SJCRH30 (cell line): ENCODE measurements around the gene HSPA12B. TPM values are rescaled to one million over a fixed set of nuclear protein-coding genes. Genes with fewer than 3 reads are reported as not detected.

Source experiments
- DNase-seq, 2 experiments: peaks; one replicate each; pipeline ENCODE4 v3.0.0-alpha.2; 2015 to 2020
- H3K27ac ChIP-seq: fragments of 250-450 bp; sonication (Bioruptor Pico); 2 replicates; pipeline ENCODE4 v1.5.1; 2020; ENCODE audit warnings: mild to moderate bottlenecking, moderate library complexity
- H3K27me3 ChIP-seq: fragments of 250-450 bp; sonication (Bioruptor Pico); 2 replicates; pipeline ENCODE4 v1.5.1; 2020; ENCODE audit warnings: mild to moderate bottlenecking, moderate library complexity
- H3K36me3 ChIP-seq: fragments of 250-450 bp; sonication (Bioruptor Pico); 2 replicates; pipeline ENCODE4 v1.5.1; 2020; ENCODE audit warnings: mild to moderate bottlenecking, moderate library complexity
- H3K4me1 ChIP-seq: fragments of 250-450 bp; sonication (Bioruptor Pico); 2 replicates; pipeline ENCODE4 v1.5.1; 2020; ENCODE audit warnings: mild to moderate bottlenecking, moderate library complexity
- H3K4me3 ChIP-seq: fragments of 250-450 bp; sonication (Bioruptor Pico); 2 replicates; pipeline ENCODE4 v1.5.1; 2020; ENCODE audit warnings: mild to moderate bottlenecking, moderate library complexity
- H3K9me3 ChIP-seq: fragments of 250-450 bp; sonication (Bioruptor Pico); replicated peaks from 2 replicates; pipeline ENCODE4 v1.5.1; 2020; ENCODE audit warnings: mild to moderate bottlenecking, moderate library complexity
- total RNA-seq: library from RNA; depleted of rRNA; stranded (reverse); fragments of >200 nt; shearing (Covaris generic); gene quantifications from 2 replicates; pipeline ENCODE4 v1.2.3, GENCODE V29; 2014

HSPA12B gene
- total RNA-seq, 1 experiment from 2014 or later = not detected

DNA sequence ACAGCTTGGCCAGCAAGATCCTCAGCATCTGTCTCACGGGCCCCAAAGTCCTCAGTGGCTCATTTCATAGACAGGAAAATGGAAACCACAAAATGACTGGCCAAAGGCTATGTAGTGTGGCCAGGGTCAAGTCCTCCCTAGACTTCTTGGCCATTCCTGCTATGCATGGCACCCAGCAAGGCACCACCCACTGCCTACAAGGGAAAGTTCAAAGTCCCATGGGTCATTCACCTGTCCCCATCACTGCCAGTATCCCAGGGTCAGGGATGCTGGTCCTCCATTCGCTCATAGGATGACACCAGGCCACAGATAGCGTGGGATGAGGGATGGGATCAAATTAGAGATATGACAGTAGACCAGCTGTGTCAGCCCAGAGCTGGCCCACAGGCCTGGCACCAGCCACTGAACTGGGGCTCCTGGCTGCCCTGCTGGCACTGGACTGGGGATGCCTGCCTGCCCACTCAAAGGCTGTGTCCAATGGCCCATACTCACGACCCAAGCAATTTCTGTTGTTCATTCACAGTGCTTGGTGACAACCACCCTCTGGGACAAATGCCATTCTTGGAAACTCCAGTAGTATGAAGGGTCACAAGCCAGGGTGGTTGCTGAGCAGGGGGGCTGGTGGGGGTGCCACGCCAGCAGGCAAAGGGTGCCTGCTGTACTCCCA, 23.5 kb downstream of the HSPA12B start:
- DNase-seq = no peak

DNA sequence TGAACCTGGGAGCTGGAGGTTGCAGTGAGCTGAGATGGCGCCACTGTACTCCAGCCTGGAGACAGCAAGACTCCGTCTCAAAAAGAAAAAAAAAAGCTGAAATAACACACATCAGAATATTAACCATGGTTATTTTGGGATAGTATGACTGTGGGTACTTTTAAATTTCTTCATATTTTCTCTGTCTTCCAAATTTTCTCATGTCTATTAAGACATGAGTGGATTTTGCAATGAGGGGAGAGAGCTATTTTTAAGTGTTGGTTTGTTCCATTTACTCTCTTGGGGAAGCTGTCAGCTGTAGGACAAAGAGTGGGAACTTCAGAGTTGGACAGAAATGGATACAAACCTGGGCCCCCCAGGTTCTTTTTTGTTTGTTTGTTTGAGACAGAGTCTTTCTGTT, 24.8 kb downstream of the HSPA12B start:
- Histone ChIP-seq H3K4me3 (no peak overlapping the region), H3K36me3 (peaks cover 5% of the 10 kb centered on the region; the same call in 1 of the 2 replicates), H3K4me1 (no peaks in the 10 kb centered on the region), H3K27me3 (no peaks in the 10 kb centered on the region), H3K9me3 (no peaks in the 10 kb centered on the region), H3K27ac (no peak overlapping the region)
- no peak for DNase-seq

More for the DNA sequence above, 23.5 kb downstream of the HSPA12B start:
- no peak overlapping the region for H3K4me3 ChIP-seq
- H3K27ac ChIP-seq = no peak overlapping the region
- peaks cover 5% of the 10 kb centered on the region; the same call in 1 of the 2 replicates for H3K36me3 ChIP-seq
- no peaks in the 10 kb centered on the region for H3K9me3 ChIP-seq
- no peaks in the 10 kb centered on the region for H3K4me1 ChIP-seq
- no peaks in the 10 kb centered on the region for H3K27me3 ChIP-seq

DNA sequence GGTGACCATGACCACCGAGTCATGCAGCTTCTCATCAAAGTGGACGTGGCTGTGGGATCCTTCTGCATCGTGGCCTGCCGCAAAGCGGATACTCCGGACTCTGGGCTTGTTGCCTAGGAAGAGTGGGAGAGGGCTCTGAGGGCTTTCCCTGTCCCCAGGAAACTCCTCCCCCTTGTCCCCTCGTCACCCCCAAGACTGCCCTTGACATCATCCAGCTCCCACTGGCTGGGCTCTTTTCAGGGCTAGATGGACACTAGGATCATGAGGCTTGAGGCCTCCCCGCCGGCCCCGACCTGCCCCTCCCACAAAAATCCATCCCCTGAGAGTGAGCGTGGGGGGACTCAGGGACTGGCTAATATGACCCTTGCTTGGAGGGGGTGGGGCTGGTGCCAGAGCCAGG, 26.1 kb downstream of the HSPA12B start:
- Histone ChIP-seq H3K9me3 (no peaks in the 10 kb centered on the region), H3K27ac (no peak overlapping the region), H3K27me3 (no peaks in the 10 kb centered on the region), H3K4me1 (no peaks in the 10 kb centered on the region), H3K36me3 (peaks cover 5% of the 10 kb centered on the region; the same call in 1 of the 2 replicates), H3K4me3 (no peak overlapping the region)
- DNase-seq = no peak

DNA sequence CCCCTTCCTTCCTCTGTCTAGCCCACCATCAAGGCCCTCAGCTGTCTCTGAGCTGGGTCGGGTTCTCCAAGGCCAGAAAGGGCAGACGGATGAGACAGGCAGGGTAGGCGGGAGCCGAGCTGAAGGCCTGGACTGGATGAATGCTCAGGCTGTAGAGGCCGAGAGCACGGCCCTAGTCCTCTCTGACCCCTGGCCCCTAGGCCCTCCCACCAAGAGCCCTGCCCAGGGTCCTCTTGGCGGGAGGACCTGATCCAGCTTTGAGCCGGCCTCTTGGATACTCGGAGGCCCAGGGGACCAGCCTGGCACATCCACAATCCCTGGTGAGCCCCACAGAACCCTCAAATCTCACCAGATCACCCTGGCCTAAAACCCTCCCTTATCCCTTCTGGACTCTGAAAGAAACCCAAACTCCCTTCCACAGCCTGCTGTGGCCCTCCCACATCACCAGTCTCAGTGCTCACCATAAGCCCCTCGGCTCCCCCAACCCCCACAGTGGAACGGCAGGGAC, 26.9 kb downstream of the HSPA12B start:
- H3K36me3 ChIP-seq = peaks cover 5% of the 10 kb centered on the region; the same call in 1 of the 2 replicates
- H3K27me3 ChIP-seq = no peaks in the 10 kb centered on the region
- H3K4me1 ChIP-seq = no peaks in the 10 kb centered on the region
- H3K27ac ChIP-seq = no peak overlapping the region
- no peaks in the 10 kb centered on the region for H3K9me3 ChIP-seq
- no peak overlapping the region for H3K4me3 ChIP-seq
- DNase-seq = no peak

DNA sequence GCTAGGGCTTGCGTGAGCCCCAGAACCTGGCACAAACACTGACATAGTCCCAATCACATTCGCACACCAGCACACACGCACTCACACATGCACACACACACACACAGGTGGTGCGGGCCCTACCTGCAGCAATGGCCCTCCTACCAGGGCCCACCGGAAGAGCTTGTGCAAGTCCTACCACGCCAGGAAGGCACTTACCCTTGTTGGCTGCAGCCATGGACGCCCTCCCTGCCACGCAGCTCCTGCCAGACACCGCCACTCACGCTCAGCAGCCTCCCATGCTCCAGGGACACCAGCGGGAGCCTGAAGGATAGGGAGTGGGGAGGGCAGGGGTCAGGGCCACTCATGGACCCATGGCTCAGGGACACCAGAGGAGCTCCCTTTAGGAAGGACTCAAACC, 27.4 kb downstream of the HSPA12B start:
- no peak overlapping the region for H3K4me3 ChIP-seq
- peaks cover 5% of the 10 kb centered on the region; the same call in 1 of the 2 replicates for H3K36me3 ChIP-seq
- no peak overlapping the region for H3K27ac ChIP-seq
- no peaks in the 10 kb centered on the region for H3K4me1 ChIP-seq
- no peaks in the 10 kb centered on the region for H3K9me3 ChIP-seq
- no peaks in the 10 kb centered on the region for H3K27me3 ChIP-seq
- DNase-seq = no peak

DNA sequence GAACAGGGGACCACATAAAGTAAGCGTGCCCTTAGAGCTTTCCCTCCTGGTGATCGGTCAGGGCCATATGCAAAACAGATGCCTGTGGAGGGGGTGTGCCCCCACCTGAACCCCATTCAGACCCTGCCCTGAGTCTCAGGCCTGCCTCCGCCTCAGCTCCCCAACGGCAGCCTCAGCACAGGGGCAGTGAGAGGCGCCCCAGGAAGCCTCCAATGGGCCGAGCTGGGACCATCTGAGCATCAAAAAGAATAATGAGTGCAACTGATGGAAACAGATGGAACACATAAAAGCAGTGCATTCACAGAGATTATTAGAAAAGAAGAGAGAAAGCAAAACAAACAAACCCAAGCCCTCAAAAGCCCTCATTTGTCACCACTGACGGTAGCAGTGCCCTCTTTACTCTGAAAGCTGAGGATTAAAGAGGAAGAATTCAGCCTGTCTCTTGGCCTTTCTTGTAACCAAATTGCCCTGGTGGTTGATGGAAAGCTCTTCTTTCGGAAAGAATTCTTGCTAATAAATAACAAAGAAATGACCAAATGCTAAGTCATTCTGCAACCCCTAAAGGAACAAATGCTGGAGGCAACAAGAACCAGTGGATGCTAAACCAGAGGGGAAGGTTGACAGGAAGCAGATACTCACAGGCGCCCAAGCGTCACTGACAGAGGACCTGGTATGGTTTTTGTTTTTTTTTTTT, 28.3 kb downstream of the HSPA12B start:
- Histone ChIP-seq H3K4me1 (no peaks in the 10 kb centered on the region), H3K27ac (no peak overlapping the region), H3K4me3 (no peak overlapping the region), H3K27me3 (no peaks in the 10 kb centered on the region), H3K36me3 (peaks cover 5% of the 10 kb centered on the region; the same call in 1 of the 2 replicates), H3K9me3 (no peaks in the 10 kb centered on the region)
- DNase-seq = no peak

DNA sequence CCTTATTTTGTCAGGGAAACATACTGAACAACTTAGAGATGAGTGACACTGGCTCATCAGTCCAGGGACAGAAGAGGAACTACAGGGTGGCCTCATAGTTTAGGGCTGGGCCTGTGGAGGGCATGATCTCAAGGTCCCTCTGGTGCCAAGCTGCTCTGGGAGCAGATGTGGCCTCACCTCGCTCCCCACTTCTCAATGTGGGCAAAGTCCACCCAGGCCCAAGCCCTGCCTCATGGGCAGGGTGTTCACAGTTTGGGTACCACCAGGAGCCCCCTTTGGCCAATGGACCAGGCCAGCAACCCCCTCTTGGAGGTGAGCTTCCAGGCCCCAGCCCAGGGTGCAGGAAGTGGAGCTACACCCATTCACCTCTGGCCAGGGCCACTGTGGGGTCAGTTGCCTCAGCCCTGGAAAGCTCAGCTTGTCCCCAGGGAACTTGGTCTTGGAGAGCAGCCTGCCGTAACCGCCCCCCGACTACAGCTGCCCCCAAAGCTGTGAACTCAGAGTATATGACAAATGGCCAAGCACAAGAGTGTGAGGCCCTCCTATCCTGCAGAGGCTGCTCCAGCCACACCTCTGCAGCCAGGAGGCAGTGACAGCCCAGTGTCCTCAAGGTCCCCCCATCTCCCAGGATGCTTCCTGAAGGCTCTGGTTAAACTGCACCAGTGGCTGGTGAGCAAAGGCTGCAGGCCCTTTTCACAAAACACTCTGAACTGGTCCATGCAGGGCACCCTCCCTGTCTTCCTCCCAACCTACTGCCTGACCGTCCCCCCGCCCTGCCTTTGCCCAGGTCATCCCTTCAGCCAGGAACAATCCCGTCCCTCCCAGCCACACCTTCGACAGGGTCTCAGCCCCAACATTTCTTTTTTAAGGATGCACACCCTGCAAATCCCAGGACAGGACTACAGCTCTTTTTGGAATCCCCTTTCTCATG, 31.5 kb downstream of the HSPA12B start:
- no peak for DNase-seq
- H3K27me3 ChIP-seq = no peaks in the 10 kb centered on the region
- no peaks in the 10 kb centered on the region for H3K36me3 ChIP-seq
- H3K4me3 ChIP-seq = no peak overlapping the region
- no peaks in the 10 kb centered on the region for H3K4me1 ChIP-seq
- no peak overlapping the region for H3K27ac ChIP-seq
- no peaks in the 10 kb centered on the region for H3K9me3 ChIP-seq

DNA sequence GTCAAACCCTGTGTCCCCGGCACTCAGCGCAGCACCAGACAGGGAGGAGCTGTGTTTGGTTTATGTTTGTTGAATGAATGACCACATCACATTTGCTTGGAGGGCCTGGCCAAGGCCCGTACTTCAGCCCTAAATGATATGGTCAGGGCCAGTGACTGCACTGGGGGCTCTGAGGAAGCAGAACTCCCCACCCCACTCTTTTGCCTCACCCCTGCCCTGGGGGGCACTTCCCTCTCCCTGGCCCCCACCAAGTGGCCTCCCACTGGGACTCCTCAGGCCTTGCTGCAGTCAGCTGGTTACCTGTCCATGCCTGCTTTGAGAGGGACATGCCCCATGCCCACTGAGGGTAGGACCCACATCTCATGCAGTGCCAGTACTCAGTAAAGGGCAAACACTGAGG, 32.2 kb downstream of the HSPA12B start:
- no peak for DNase-seq
- Histone ChIP-seq H3K4me1 (no peaks in the 10 kb centered on the region), H3K36me3 (no peaks in the 10 kb centered on the region), H3K27me3 (no peaks in the 10 kb centered on the region), H3K27ac (no peak overlapping the region), H3K4me3 (no peak overlapping the region), H3K9me3 (no peaks in the 10 kb centered on the region)

DNA sequence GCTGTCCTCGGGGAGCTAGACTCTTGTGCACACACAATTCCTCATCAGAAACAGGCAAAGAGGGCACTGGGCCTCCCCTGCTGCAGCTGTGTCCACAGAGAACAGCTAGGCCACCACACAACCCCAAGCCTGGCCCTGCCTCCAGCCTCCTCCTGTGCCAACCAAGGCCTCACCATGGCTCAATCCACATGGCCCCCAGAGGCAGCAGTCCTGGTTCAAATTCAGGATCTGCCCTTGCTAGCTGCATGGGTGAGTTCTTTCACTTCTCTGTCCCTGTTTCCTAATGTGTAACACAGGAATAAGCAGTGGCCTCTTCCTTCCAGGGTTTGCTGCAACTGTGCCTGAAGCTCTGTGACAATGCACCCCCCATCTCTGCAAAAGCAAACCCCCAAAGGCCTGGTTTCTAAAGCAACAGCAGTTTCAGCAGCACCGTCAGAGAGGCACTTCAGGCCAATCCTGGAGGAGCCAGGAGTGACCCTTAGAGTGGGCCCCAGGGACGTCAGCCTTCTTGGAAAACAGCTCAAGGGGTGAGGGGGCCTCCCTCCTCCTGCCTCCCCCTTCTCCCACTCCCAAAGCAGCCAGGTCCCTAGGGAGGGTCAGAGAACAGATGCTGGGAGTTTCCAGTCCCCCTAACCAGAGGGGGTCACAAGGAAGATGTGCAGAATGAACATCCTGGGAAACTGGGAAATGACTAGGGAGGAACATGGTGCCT, 32.8 kb downstream of the HSPA12B start:
- no peaks in the 10 kb centered on the region for H3K4me1 ChIP-seq
- no peak for DNase-seq

DNA sequence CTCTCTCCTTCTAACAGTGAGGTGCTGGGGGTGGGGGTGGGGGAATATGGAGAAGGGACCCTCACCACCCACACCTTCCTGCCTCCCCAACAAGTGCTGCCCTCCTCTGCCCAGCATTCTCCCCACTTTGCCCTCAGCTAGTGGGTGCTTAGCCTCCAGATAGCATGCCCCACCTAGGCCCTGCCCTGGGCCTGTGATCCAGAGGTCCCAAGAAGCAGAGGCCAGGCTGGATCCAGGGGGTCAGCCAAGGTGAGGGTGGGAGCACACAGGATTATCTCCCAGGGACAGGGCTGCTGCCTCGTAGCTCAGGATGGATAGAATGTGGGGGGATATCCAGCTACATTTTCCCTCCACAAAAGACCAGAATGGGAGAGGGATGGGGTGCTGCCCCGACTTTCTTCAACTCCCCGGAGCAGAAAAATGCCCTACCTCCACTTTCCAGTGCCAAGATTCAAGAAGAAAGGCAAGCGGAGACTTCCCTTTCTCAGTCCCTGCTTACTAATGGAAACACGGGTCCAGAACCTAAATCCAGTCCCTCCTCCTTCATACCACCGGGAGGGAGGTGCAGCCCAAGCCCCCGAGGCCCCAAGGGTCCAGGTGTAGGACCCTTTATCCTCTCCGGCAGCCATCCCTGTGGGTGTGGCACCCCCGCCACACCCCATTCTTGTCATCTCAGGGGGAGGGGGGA, 34.1 kb downstream of the HSPA12B start:
- no peaks in the 10 kb centered on the region for H3K36me3 ChIP-seq
- DNase-seq = no peak
- H3K9me3 ChIP-seq = no peaks in the 10 kb centered on the region
- peak overlapping the region; percentile 74 for H3K4me3 ChIP-seq
- no peaks in the 10 kb centered on the region for H3K27me3 ChIP-seq
- no peaks in the 10 kb centered on the region for H3K4me1 ChIP-seq
- H3K27ac ChIP-seq = no peak overlapping the region

More for the DNA sequence above, 32.8 kb downstream of the HSPA12B start:
- Histone ChIP-seq H3K27me3 (no peaks in the 10 kb centered on the region), H3K36me3 (no peaks in the 10 kb centered on the region), H3K27ac (no peak overlapping the region), H3K4me3 (no peak overlapping the region), H3K9me3 (no peaks in the 10 kb centered on the region)

DNA sequence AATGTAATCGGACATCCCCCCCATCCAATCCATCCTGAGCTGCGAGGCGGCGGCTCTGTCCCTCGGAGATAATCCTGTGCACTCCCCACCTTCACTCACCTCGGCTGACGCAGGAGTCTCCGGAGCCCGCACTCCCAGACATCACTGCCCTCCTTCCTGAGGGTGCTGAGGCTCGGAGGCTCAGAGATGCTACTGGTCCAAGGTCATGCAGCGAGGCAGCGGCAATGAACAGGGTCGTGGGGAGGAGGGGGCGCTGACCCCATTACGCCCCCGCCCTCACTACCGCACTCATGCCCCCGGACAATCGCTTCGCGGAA, 34.6 kb downstream of the HSPA12B start:
- peak overlapping the region; percentile 74 for H3K4me3 ChIP-seq
- H3K27ac ChIP-seq = no peak overlapping the region
- no peaks in the 10 kb centered on the region for H3K4me1 ChIP-seq
- H3K9me3 ChIP-seq = no peaks in the 10 kb centered on the region
- no peaks in the 10 kb centered on the region for H3K36me3 ChIP-seq
- no peaks in the 10 kb centered on the region for H3K27me3 ChIP-seq
- no peak for DNase-seq

DNA sequence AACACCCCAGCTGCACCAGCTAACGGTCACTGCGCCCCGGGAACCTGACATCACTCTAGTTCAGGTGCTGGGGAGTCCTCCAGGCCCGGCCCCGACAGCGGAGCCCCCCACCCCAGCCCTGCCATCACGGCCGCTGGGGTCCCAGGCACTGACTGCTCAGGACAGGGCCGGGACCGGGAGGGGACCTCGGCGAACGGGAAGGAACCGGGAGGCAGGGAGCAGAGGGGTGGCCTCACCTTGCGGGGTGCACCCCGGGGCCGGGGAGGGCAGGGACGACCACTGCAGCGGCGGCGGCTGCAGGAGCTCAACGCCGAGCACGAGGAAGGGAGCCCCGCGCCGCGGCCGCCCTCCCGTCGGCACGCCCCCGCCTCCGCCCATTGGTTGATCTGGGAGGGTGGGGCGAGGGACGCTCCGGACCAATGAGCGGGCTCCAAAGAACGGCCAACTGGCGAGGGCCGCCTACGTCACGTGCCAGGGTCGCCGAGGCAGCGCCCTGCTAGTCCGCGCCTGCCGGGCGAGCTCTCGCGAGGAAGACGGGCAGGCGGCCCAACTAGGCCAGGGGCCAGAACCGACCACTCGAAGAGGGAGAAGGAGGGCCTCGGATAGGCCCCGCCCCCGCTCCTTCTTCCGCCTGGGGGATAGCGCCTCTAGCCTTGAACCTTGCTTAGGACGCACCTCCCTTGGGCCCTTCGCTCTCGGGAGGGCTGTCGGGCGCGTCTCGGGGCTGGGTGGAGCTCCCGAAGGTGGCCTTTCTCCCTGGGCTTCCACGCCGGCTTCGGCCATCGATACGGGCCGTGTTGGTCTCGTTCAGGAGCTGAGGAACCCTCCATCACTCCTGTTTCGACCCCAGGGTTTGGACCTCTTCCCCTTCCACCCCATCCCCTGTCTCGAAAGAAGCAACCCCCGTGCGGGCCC, 35.2 kb downstream of the HSPA12B start, which contains the start of gene ADISSP:
ADISSP (minus strand) TSS at position 327 of the 915 bp plus-strand sequence. CDS start 7,653 bp downstream, outside the sequence.
- Histone ChIP-seq H3K9me3 (no peaks in the 10 kb centered on the region), H3K27me3 (no peaks in the 10 kb centered on the region), H3K27ac (peak within 1 kb of the TSS; percentile 64), H3K4me1 (no peaks in the 10 kb centered on the region), H3K4me3 (peak within 1 kb of the TSS; percentile 74), H3K36me3 (no peaks in the 10 kb centered on the region)
- DNase-seq = peak; percentile 98
